HG02623 (cell line): ENCODE measurements around the gene GIPC2.

ENCODE experiments used
- ATAC-seq: cut with Tn5 transposase; IDR thresholded peaks from one replicate; pipeline ENCODE4 v1.9.1; 2021; ENCODE audit warnings: moderate library complexity; ENCODE audit not compliant: unreplicated experiment

Gene GIPC2

DNA sequence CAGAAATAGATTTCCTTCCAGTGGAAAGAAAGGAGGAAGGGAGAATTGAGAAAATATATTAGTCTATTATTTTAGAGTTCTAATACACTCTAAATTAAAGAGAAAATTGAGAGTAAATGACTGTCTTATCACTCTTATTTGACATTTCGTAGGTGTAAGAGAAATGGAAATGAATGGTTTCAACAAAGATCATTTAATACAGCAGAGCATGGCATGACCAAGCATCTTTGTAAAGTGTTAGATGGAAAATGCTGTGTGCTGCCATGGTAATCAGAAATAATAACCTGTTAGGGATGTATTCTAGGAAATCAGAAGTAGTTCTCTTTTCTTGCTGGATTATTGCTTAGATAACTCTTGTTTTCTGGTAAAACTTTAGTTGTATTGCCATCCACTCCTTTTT is 90.9 kb downstream of the GIPC2 start:
- ATAC-seq: no peak

DNA sequence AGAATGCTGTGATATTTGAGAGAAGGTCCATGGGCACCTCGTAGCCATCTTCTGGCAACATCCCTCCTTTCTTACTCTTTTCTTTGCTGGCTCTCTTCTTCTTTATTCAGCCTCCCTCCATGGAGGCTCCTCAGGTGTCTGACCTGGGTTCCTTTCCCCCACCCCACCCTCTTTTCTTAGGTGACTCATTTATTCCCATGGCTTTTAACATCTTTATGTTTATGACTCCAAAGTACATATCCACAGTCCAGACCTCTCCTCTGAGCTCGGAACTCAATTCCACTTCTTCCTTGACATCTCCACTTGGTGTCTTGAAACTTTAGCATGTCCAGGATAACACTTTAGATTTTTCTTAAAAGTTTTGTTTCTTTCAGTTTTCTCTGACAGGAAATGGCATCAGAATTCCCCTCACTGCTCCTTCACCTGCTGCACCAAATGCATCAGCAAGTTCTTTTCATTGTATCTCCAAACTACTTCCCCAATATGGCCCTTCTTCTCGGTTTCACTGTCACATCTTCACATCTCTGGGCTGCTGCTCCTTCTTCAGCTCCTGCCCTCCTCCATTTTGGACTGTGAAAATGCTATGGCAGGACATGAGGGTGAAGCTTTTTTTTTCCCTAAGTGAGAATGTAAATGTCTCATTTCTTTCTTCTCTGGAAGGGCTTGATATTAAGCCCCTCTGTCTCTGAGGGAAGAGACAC is 95.9 kb downstream of the GIPC2 start:
- ATAC-seq: peak; percentile 38

DNA sequence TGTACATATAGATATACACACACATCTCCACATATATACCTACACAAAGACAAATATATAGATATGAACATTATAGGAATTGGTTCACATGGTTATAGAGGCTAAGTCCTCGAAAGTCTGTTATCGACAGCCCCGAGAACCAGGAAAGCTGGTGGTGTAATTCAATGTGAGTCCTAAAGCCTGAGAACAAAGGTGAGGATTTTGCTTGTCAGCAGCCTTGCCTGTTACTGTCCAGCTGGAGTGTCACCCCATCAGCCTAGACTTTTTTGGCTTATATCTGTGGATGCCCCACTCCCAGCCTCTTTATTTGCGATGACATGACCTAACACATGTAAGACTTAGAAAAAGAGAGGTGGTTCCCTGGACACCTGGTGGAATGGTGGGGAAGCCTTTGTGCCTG is 97.0 kb downstream of the GIPC2 start:
- no peak for ATAC-seq

DNA sequence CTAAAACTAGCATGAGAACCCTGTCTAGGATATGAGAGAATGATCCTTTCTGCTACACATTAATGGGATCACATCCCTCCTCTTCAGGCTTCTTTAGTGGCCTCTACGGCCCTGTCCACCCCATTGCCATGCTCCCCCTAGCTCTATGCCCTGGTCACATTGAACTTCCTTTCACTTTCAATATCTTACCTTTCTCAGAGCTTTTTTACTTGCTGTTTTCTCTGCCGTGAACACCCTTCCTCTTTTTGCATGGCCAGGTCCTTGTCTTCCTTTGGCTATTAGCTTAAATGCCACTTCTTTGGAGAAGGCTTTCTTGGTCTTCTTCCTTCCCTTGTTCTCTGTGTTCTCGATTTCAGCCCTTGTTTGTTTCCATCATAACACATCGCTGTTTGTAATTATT is 97.4 kb downstream of the GIPC2 start:
- ATAC-seq: peak; percentile 71

DNA sequence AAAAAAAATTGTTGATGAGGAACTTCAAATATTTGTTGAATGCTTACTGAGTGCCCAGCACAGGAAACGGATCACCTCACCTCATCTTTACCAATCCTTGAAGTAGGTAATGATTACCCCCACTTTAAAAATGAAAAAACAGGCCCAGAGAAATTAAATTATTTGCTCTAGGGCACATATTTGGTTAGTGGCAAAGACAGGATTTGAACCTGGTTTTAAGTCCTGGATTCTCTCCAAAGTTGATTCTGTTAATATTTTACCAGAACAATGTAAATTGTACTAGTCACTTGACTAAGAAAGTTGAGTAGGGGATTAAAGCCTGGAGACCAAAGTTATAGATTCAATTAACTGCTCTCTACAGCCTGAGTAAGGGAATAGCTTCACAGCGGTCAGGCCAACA is 97.9 kb downstream of the GIPC2 start:
- ATAC-seq: no peak

DNA sequence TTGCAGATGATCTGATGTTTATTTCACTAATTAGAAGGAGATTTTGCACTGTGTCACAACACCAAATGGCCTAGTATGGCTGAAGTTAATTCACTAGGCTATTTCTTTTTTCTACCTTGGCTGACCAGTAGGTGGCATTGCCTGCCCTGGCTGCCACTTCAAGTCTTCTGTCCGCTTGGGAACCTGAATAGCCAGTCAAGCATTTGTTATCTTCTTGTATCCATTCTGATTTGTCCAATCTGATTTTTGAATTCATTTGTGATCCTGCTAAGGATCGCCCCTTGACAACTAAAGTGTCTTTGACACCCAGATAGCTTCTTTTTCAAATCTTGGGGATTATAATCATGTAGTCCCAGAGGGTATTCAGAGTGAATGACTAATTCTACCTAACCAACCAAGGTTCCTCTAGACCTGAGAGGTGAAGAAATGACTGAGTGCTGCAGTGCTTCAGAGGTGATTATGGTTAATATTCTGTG is 99.4 kb downstream of the GIPC2 start:
- ATAC-seq: peak; percentile 65

DNA sequence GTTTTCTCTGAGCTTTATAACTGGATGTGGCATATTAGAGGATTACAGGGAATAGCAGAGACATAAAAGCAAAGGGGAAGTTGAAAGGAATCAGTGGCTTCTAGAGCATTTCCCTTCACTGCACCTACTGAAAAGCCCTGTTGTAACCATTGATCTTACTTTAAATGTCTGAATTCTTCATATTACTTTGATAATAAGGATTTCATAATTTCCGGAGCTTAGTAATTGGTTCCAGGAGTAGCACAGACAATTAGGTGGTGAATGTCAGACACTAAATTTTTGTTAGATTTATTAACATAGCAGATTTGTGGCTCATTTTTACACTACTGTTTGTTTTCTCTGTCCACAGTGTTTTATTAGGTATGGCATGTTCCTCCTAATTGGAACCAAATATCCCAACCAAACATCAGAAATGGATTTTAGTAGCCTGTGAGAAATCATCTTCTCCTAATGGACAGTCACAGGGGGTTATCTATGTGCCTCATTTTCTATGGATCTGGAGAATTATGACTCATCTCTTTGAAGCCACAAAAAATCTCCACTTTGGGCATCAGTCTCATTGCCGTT is 100.5 kb downstream of the GIPC2 start:
- ATAC-seq: no peak

DNA sequence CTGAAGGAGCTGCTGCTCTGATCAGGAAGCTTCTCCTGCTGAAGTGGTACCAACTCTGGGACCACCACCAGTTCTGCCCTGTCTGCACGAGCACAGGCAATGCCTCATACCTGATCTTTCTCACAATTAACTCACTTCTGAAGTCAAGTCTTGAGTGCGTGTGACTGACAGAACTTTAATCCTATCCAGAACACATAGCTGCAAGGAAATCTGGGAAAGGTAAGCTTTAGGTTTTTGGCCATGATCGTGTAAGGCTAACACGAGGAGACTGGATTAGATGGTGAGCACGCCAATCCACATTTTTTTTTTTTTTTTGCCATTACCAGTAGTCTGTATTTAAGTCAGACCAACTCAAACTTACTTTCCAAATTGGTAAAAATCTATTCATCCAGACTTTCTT is 101.3 kb downstream of the GIPC2 start:
- no peak for ATAC-seq

DNA sequence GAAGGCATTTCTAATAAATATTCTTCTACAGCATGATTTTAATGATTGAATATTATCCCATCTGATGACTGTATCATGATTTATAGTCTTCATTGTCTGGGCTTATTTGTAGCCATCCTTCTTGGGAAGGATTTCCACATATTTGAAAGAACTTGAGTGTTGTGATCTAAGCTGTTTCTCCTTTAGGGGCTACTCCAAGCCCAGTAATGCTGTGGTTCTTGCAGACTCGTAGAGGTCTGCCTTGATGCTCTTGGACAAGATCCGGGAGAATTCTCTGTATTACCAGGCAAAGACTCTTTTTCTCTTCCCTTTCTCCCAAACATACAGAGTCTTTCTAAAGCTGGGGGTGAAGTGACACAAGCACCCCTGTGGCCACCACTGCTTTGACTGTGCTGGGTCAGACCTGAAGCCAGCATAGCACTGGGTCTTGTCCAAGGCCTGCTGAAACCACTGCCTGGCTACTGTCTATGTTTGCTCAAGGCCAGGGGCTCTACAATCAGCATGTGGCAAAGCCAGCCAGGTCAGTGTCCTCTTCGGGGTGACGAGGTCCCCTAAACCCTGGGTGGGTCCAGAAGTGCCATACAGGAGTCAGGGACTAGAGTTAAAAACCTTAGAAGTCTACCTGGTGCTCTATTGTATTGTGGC is 107.4 kb downstream of the GIPC2 start:
- no peak for ATAC-seq

DNA sequence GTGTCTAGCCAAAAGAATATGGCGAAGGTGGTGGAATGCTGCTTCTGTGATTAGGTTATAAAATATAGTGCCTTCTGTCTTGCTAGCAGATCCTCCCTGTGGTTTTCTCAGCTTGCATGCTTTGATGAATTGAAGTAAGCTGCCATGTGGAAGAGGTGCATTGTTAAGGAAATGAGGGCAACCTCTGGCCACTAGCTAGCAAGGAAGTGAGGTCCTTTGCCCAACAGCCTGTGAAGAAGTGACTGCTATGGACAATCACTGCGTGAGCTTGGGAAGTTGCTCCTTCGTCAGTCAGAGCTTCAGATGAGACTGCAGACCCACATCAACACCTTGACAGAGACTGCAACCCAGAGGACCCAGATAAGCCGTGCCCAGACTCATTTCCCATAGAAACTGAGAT is 109.4 kb downstream of the GIPC2 start:
- no peak for ATAC-seq

DNA sequence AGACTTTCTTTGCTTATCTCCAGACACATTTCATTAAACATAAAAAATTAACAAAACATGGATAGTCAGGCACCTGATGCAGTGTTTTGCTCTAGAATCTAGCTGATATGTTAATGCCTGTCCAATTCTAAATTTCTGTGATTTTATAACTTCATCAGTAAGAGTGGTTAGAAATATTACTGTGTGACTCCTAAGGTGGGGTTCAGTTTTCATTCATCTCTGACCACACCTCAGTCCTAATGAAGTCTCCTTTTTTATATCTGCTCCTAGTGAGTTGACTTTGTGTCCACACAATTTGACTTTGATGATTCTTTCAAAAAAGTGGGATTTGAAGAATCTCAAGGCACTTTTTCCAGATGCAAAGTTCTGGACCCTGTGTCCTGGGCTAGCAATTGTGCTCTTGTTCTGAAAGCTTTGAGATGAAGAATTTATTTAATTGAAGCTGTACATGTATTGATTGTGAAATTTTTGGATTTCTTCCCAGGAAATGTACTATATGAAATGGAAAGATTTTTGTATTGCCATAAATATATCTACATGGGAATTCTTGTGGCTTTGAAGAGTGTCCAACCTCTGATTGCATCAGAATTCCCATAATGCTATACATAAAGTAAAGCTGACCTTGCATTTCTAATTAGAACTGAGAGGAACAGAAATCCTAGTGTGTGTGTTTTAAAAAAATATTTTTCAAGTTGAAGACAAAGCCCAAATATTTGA is 111.2 kb downstream of the GIPC2 start:
- no peak for ATAC-seq

DNA sequence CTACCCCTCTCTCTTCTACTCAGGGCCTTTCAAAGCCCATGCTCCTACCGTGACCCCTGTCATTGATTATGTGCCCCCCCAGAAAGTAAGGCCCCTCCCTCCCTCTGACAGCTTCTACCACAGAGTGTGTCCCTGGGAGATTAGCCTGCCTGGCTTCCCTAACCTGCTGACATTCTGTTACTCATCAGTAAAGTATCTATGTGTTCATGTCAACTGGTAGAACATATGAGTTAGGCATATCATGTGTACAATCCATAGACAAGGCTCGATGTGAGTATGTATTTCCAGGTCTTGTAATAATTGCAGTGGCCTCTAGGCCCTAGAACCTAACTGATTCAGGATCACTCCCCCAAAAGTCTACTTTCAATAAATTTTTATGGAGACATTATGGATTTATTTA is 120.0 kb downstream of the GIPC2 start:
- no peak for ATAC-seq

DNA sequence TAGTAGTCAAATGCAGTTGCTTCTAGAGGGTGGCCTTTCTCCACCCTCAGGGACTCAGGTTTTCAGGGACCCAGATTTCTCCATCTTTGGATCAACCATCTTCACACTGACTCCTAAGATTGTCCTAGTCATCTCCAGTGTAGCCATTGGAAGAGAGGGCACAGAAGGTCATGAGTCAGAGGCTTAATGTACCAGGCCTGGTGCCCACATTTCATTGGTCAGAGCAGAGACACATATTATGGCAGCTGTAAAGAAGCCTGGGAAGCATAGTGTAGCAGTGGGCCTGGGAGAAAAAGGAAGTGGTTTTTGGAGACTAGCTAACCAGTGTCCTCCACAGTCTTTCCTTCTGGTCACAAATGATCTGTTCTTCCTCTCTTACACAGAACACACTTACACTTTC is 122.5 kb downstream of the GIPC2 start:
- ATAC-seq: no peak

DNA sequence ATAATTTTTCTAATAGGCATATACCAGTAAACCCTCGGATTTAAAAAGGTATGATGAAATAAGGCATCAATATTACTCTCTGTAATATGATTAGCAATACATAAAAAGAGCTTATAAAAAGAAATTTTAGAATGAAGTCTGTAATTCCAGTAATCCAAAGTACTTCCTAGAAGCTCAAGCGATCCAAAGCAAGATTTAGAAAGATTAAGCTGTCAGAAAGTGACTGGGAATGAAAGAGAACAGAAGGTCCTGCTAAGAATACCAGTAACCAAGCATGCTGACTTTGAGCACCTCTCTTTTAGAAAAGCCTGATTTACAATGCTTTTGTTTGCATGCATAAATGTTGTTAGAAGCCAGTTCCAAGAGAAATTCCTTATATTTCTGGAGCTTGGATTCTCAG is 125.1 kb downstream of the GIPC2 start:
- no peak for ATAC-seq

DNA sequence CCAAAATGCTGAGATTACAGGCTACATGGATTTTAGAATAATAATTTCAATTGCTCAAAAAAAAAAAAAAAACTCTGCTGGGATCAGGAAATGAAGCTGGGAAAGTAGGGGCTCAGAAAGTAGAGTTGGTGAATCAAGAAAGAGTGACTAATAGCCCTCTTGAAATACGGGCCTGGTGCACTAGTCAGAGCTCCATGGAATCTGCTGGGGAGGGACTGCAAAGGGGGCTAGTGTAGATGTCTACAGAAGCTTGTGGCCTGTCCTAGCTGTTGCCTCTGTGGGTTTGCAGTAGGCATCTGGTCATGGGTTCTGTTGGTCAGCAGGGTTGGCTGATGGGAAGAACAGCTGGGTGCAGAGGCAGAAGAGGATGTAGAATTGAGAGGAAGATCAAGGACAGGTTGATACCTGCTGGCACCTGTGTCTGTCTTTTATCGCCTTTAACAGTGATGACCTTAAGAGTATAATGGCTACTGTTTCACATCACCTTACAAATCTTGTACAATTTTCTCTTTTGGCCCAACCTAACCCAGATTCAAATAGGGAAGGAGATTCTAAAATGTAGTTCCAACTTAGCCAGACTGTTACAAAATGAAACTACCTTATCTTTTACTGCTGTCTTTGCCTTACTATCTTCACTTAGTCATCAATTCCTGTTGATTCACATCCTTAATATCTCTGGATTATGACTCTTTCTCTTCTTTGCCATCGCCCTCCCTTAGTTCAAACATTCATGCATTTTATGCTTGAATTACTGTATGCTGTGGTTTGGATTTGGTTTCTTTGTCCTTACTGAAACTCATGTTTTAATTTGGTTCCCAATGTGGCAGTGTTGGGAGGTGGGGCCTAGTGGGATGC is 126.2 kb downstream of the GIPC2 start:
- no peak for ATAC-seq

DNA sequence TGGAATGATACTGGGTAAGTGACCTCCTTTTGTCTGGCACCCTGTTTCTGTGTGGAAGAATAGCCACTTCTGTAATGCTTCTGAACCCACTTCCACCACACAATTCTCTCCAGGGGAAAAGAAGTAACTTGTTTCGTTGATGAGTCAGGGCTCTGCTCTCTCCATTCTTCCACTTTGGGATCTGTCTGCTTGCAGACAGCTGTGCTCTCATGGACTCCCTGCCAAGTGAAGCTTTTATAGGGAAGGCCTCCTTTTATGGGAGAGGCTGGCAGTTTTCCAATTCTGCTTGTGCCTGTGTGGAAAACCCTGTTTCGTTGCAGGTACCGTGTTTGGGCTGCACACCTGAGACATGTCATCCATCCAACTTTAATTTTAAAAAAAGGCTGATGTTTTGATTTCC is 130.7 kb downstream of the GIPC2 start:
- ATAC-seq: no peak

DNA sequence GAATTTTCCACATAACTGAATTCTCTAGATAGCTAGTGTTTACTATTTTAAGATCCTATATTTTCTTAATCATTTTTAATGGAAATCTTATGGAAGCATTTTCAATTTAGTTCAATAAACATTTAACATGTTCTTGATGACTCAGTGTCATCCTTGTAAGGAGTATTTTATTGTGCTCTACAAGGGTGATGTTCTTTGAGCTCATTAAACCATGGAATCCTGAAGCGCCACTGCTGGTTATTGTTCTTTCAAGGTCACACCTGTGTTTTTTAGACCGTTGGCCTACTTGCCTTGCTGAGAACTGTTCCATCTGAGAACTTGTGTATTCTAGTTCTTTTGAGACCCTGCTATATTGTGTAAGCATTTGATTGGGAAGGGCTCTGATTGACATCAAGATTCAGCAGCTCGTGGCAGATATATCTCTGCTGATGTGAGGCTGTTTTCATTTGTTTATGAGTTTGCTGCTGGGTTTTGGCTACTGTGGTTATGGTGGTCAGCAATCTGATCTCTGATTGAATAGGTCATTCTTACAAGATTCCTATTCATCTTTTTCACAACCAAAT is 132.0 kb downstream of the GIPC2 start:
- no peak for ATAC-seq

DNA sequence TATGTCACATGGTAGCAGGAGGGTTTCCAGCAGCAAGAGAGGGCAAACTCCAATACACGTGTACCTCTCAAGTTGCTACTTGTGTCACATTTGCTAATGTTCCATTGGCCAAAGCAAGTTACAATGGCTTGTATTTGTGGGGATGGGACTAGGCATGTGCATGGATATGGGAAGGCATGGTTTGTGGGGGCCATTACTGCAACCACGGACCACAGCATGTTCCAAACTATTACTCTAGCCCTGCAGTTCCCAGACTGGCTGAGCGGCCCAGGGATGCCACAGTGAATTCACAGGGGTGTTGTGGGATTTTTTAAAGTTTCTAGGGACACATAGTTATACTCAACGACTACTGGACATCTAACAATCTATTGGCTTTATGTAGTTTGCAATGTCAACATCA is 133.1 kb downstream of the GIPC2 start:
- ATAC-seq: no peak

DNA sequence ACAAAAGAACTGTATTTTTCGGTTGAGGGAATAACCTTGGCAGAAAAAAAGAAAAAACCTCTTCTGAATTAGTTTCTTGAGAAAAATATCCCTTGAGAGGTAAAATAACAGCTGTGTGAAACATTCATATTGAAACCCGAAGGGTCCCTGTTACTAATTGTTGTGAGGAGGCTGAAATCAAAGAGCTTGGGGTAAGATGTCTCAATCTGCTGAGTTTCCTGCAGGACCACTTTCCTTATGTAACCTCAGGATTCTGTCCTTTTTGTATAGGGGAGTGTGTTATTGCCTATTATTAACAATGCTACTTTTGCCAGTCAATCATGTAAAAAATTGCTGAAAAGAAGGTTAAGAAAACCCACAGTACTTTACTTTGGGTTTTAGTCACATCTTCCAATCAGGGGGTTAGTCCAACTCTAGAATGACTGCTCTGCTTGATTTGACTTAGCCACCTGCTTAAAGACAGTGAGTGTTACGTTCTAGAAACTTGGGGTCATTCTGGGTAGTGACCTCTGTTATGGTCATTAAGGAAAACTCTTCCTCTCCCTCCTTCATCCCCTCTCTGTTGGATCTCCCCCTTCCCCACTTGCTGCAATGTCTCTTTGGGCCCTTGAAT is 138.8 kb downstream of the GIPC2 start:
- peak; percentile 60 for ATAC-seq
